GM15510 (cell line): ENCODE measurements around the gene SNRNP70.

ENCODE experiments used
- POLR2A ChIP-seq: IDR thresholded peaks from 3 replicates; pipeline ENCODE4 v1.6.1; 2011; ENCODE audit warnings: borderline replicate concordance; ENCODE audit not compliant: insufficient read length; ENCODE audit errors: extremely low read depth

The SNRNP70 gene

GRCh38 chr19:49114630-49115363 lies 29.5 kb downstream of the SNRNP70 start:
- TF ChIP-seq POLR2A: no peak

- TF ChIP-seq POLR2A: no peak
These were observed 31.3 kb downstream of the SNRNP70 start for GRCh38 chr19:49116544-49116943.

GRCh38 chr19:49117677-49118564 lies 32.7 kb downstream of the SNRNP70 start:
- TF ChIP-seq POLR2A: no peak

- TF ChIP-seq POLR2A: peak; percentile 66
These were observed 33.5 kb downstream of the SNRNP70 start, which contains the start of gene C19orf73 for GRCh38 chr19:49118565-49119410. TSS of gene C19orf73 (minus strand) at chr19:49119143. CDS start at chr19:49119022, 121 bp downstream.

GRCh38 chr19:49119411-49120324 lies 34.4 kb downstream of the SNRNP70 start, which contains the start of gene PPFIA3:
TSS of gene PPFIA3 (plus strand) at chr19:49119544. CDS start at chr19:49127874, 8,330 bp downstream.
- no peak for TF ChIP-seq POLR2A

GRCh38 chr19:49120325-49120683 lies 35.1 kb downstream of the SNRNP70 start:
- no peak for TF ChIP-seq POLR2A

- TF ChIP-seq POLR2A: no peak
These were observed 35.6 kb downstream of the SNRNP70 start for GRCh38 chr19:49120868-49121267.

- TF ChIP-seq POLR2A: no peak
These were observed 39.9 kb downstream of the SNRNP70 start for GRCh38 chr19:49125025-49125731.

GRCh38 chr19:49126575-49126974 lies 41.3 kb downstream of the SNRNP70 start:
- TF ChIP-seq POLR2A: no peak

- TF ChIP-seq POLR2A: peak; percentile 44
These were observed 42.7 kb downstream of the SNRNP70 start for GRCh38 chr19:49127674-49128544.

GRCh38 chr19:49128545-49129237 lies 43.4 kb downstream of the SNRNP70 start:
- no peak for TF ChIP-seq POLR2A

GRCh38 chr19:49129238-49129583 lies 44.0 kb downstream of the SNRNP70 start:
- no peak for TF ChIP-seq POLR2A
